Choroid plexus epithelial cell (primary cell): ENCODE data around the gene CASP14.
"Not testable (repeated sequence)": the region's sequence is repeated elsewhere in the genome, so short reads cannot be mapped to it uniquely, and the experiment has no call there.

Experiments used
- DNase-seq: peaks from one replicate; pipeline ENCODE4 v3.0.0-alpha.2; 2010; ENCODE audit warnings: low read depth
- H3K4me3 ChIP-seq: 2 replicates; pipeline ENCODE4 v1.5.1; 2011; ENCODE audit warnings: low read depth, mild to moderate bottlenecking, control low read depth, low read length, moderate library complexity
- TF ChIP-seq, protein P1 (sequence below): conservative IDR thresholded peaks from 2 replicates; pipeline ENCODE4 v1.5.1; 2011; ENCODE audit warnings: low read depth, mild to moderate bottlenecking, control low read depth, inconsistent platforms, low read length, moderate library complexity

Gene CASP14, protein sequence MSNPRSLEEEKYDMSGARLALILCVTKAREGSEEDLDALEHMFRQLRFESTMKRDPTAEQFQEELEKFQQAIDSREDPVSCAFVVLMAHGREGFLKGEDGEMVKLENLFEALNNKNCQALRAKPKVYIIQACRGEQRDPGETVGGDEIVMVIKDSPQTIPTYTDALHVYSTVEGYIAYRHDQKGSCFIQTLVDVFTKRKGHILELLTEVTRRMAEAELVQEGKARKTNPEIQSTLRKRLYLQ

DNA sequence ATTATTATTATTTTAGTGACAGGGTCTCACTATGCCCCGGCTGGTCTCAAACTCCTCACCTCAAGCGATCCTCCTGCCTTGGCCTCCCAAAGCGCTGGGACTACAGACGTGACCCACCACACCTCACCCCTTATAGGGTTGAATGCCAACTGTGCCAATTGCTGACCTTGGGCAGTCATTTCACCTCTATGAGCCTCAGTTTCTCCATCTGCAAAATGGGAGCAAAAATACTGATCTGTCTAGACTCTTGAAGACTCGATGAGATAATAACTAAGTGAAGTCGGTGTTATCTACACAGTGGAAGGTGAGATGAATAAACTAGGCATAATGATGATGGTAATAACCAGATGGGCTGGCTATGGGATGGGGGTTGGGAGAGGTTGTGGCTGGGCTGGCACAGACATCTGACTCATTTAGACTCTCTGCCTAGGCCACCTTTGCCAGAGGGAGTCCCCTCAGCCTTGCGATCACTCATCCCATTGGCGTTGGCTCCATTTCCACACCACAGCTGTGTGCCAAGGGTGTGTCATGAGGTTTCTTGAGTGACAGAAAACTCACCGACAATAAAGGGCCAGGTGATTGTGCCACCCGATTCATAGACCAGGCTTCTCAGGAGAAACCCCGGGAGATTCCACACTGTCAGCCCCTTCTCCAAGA is at the start of gene CASP14:
Gene CASP14 (plus strand): TSS at position 596 of the 657 bp plus-strand sequence. CDS start 2,772 bp downstream, outside the sequence.
- no peak for DNase-seq
- H3K4me3 ChIP-seq: no peak within 1 kb of the TSS
- TF ChIP-seq, protein P1, sequence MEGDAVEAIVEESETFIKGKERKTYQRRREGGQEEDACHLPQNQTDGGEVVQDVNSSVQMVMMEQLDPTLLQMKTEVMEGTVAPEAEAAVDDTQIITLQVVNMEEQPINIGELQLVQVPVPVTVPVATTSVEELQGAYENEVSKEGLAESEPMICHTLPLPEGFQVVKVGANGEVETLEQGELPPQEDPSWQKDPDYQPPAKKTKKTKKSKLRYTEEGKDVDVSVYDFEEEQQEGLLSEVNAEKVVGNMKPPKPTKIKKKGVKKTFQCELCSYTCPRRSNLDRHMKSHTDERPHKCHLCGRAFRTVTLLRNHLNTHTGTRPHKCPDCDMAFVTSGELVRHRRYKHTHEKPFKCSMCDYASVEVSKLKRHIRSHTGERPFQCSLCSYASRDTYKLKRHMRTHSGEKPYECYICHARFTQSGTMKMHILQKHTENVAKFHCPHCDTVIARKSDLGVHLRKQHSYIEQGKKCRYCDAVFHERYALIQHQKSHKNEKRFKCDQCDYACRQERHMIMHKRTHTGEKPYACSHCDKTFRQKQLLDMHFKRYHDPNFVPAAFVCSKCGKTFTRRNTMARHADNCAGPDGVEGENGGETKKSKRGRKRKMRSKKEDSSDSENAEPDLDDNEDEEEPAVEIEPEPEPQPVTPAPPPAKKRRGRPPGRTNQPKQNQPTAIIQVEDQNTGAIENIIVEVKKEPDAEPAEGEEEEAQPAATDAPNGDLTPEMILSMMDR: no peak

DNA sequence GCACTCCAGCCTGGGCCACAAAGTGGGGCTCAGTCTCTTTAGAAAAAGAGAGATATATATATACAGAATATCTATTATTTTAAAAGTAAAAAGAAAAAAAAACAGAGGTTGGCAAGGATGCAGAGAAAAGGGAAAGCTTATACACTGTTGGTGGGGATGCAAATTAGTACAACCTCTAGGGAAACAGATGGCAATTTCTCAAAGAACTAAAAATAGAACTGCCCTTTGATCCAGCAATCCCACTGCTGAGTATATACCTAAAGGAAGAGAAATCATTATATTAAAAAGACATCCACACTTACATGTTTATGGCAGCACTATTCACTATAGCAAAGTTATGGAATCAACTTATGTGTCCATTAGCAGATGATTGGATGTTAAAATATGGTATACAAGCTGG is 41.0 kb upstream of the CASP14 start:
- DNase-seq: no peak
- no peak overlapping the region for H3K4me3 ChIP-seq
- TF ChIP-seq, protein P1: no peak

DNA sequence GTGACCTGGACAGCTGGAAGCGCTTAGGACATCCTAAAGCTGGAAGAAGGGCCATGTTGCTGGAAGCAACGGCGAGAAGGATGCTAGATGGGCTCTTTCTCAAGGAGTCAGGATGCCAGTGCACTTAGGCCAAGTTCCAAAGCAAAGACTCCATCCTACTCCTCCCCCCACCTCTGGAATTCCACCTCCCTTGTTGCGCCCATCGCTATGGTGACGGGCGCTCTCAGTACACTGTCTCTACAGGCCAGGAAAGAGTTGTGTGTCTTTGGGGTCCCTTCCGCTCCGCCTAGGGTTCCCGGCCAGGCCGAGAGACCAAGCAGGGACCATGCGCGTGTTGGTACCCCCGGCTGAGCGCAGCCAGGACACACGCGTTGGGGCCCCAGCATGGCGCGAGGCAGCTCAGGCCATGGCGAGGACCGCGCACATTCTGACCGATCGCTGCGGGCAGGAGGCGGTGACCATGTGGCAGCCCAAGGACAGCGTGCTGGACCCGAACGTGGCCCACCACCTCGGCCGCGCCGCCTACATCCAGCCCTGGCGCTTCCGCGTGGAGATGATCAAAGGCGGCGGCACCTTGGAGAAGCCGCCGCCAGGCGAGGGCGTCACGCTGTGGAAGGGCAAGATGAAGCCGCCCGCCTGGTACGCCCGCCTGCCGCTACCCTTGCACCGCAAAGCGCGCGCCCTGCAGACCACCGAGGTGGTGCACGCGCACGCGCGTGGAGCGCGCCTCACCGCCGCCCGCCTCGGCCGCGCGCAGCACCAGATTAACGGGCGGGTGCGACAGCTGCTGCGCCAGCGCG is 38.6 kb upstream of the CASP14 start:
- no peak overlapping the region for H3K4me3 ChIP-seq

DNA sequence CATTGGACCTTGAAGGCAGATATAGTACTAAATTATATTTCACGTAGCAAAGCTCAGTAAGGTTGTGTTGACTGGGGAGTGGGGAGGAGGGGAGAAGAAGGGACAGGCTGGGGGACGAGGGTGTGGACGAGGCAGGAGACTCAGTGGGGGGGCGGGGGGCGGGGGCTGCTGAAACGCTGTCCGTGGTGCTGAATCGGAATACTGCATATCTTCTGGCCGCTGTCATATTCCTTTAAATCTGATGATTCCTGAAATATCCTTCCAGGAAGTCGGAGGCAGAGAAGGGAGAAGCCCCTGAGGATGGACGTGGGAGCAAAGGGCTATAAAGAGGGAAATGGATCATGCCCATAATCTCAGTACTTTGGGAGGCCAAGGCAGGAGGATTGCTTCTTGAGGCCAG is 34.7 kb upstream of the CASP14 start:
- TF ChIP-seq, protein P1: no peak
- DNase-seq: no peak
- no peak overlapping the region for H3K4me3 ChIP-seq

More for the DNA sequence above, 38.6 kb upstream of the CASP14 start:
- TF ChIP-seq, protein P1: no peak
- no peak for DNase-seq

DNA sequence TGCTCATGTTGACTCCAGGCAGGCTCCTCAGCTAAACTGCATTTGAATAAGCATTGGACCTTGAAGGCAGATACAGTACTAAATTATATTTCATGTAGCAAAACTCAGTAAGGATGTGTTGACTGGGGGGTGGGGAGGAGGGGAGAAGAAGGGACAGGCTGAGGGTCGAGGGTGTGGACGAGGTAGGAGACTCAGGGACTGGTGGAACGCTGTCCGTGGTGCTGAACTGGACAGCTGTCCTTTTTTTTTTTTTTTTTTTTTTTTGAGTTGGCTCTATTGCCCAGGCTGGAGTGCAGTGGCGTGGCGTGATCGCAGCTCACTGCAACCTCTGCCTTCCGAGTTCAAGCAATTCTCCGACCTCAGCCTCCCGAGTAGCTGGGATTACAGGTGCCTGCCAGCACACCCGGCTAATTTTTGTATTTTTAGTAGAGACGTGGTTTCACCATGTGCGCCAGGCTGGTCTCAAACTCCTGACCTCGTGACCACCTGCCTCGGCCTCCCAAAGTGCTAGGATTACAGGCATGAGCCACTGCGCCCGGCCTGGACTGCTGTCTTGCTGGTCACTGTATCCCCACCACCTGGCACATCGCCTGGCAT is 33.2 kb upstream of the CASP14 start:
- no peak overlapping the region for H3K4me3 ChIP-seq
- TF ChIP-seq, protein P1: no peak
- peak; percentile 19 for DNase-seq

DNA sequence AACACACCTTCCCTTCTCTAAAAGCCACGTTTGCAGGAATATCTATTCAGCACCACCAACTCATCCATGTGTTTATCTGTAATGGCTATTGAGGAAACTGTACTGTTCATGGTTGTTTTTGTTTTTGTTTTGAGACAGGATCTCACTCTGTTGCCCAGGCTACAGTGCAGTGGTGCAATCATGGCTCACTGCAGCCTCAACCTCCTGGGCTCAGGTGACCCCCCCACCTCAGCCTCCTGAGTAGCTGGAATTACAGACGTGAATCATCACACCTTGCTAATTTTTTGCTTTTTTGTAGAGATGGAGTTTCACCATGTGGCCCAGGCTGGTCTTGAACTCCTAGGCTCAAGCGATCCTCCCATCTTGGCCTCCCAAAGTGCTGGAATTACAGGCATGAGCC is 30.4 kb upstream of the CASP14 start:
- H3K4me3 ChIP-seq, DNase-seq: not testable (repeated sequence)
